ENCODE measurements around the gene GSK3A. TPM values are rescaled to one million over a fixed set of nuclear protein-coding genes. Genes with fewer than 3 reads are reported as not detected.

Gene GSK3A
- total RNA-seq, 1 experiment from 2014 or later, result 44.6 TPM

DNA sequence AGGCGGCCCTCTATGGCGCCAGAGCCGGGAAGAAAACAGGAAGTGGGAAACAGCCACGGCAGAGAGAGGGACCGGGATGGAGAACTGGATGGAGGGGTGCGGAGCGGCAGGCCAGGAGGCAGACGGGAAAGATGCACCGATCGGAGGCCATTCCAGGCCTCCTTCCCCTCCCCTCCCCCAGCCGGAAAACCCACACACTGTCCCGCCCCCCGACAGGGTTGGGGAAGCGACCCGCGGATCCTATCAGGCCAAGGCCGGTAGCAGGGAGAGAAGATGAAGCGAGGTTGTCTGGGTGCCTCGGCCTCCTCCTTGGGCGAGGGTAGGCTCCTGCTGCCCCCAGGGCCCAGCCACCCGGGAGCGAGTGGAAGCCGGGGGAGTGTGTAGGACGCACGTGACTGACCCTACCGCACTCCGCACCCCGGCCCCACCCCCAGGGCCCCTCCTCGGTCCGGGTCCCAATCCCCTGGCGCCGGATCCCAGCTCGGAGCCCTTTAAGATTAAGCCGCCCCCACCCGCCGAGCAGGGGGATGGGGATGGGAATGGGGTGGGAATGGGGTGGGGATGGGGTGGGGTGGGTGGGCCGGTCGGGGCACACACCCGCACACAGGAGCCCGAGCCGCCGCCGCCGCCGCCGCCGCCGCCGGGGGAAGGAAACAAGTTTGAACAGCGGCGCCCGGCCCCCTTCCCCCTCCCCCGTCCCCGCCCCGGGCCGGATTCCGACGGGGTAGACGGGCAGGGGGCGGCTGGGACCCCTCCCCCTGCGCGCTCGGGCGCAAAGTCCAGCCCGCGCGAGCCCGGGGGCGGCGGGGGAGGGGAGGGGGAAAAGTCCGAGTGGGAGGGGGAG lies 11.1 kb upstream of the GSK3A start:
- Histone ChIP-seq H2AFZ (peak overlapping the region; percentile 72), H3K36me3 (ENCODE audit: low read depth) (no peaks in the 10 kb centered on the region), H4K20me1 (ENCODE audit: insufficient read depth) (peaks cover 14% of the 10 kb centered on the region; the same call in 1 of the 2 replicates), H3K4me3 (peak overlapping the region; percentile 98), H3F3A (ENCODE audit: insufficient read depth, low read depth) (peaks cover 13% of the 10 kb centered on the region), H3K27me3 (ENCODE audit: insufficient read depth, low read depth) (no peaks in the 10 kb centered on the region), H3K79me2 (ENCODE audit: low read depth) (peaks cover 35% of the 10 kb centered on the region), H3K4me2 (peak overlapping the region; percentile 95), H3K4me1 (replicated peaks; ENCODE audit: insufficient read depth) (peaks cover 13% of the 10 kb centered on the region), H3K27ac (0 out of 2 replicates have a peak overlapping the region, but pooled peaks have one; percentile 13), H3K9me2 (ENCODE audit: insufficient read depth) (no peaks in the 10 kb centered on the region), H3K9me3 (ENCODE audit: insufficient read depth, low read depth) (no peaks in the 10 kb centered on the region)
- CTCF ChIA-PET, result no interaction called here
- DNase-seq, result peak; percentile 38 to 64
- TF ChIP-seq, protein P1, sequence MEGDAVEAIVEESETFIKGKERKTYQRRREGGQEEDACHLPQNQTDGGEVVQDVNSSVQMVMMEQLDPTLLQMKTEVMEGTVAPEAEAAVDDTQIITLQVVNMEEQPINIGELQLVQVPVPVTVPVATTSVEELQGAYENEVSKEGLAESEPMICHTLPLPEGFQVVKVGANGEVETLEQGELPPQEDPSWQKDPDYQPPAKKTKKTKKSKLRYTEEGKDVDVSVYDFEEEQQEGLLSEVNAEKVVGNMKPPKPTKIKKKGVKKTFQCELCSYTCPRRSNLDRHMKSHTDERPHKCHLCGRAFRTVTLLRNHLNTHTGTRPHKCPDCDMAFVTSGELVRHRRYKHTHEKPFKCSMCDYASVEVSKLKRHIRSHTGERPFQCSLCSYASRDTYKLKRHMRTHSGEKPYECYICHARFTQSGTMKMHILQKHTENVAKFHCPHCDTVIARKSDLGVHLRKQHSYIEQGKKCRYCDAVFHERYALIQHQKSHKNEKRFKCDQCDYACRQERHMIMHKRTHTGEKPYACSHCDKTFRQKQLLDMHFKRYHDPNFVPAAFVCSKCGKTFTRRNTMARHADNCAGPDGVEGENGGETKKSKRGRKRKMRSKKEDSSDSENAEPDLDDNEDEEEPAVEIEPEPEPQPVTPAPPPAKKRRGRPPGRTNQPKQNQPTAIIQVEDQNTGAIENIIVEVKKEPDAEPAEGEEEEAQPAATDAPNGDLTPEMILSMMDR (conservative IDR thresholded peaks at IDR 0.05), result no peak
- TF ChIP-seq EZH2 (IDR thresholded peaks at IDR 0.05; ENCODE audit: low read depth), result no peak
- intact Hi-C loops (cut with micrococcal nuclease; ENCODE audit: unreplicated experiment), result loop anchor here (1.0 kb wide), 1 partner anchor 9 kb away; no protein-coding TSS in a partner anchor
- no TSS peak for BruUV-seq (replicated peaks)
- POLR2A ChIA-PET (ENCODE audit: unreplicated experiment), result no interaction called here

DNA sequence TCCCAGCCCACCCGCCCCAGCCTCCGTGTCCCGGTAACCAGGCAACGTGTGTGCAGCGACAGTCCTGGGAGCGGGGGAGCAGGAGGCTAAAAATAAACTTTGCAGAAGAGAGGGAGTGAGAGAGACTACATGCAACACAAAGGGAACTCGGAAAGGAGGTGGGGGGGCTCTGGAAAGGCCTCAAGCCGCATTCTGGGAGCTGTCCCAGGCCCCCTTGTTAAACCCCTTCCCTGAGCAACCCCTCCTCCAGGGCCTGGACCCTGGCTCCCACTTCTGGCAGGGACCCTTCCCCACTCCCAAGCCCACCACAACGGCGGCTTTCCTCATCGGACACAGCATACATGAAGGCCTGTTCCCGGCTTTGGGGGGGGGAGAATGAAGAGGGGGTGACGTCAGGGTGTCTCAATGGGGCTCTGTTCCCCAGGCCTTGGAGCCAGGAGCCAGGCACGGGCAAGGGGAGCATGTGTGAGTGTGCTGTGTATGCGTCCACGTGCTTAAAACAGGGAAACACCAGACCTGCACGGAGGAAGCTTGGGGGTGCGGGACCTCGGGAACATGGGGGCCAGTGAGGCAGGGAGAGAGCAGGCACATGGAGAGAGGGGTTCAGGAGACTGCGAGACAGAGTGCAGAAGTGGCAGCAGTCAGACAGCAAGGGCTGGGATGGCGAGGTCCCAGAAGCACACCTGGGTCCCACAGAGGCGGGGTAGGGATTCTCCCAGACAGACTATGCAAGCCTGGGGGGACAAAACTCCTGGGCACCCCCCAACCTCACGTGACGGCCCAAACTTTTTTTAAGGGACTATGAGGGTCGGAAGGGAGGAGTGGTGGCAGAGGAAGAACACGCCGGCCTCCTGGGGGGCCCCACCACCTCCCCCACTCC lies 10.2 kb upstream of the GSK3A start:
- H3F3A ChIP-seq (ENCODE audit: insufficient read depth, low read depth), result peaks cover 13% of the 10 kb centered on the region
- DNase-seq, result no peak
- H2AFZ ChIP-seq, result peak overlapping the region; percentile 70
- no peaks in the 10 kb centered on the region for H3K27me3 ChIP-seq (ENCODE audit: insufficient read depth, low read depth)
- ChIA-PET POLR2A (ENCODE audit: unreplicated experiment) (no interaction called here), CTCF (no interaction called here)
- H3K4me3 ChIP-seq, result peak overlapping the region; percentile 83
- no peaks in the 10 kb centered on the region for H3K9me2 ChIP-seq (ENCODE audit: insufficient read depth)
- peak overlapping the region; percentile 81 for H3K4me2 ChIP-seq
- no peak for TF ChIP-seq EZH2 (IDR thresholded peaks at IDR 0.05; ENCODE audit: low read depth)
- H4K20me1 ChIP-seq (ENCODE audit: insufficient read depth), result peaks cover 14% of the 10 kb centered on the region; the same call in 1 of the 2 replicates
- H3K36me3 ChIP-seq (ENCODE audit: low read depth), result no peaks in the 10 kb centered on the region
- BruUV-seq (replicated peaks), result TSS peak; percentile 43
- H3K79me2 ChIP-seq (ENCODE audit: low read depth), result peaks cover 35% of the 10 kb centered on the region
- intact Hi-C loops (cut with micrococcal nuclease; ENCODE audit: unreplicated experiment), result loop anchor here (1.0 kb wide), 1 partner anchor 8 kb away; no protein-coding TSS in a partner anchor
- H3K27ac ChIP-seq, result no peak overlapping the region
- no peaks in the 10 kb centered on the region for H3K9me3 ChIP-seq (ENCODE audit: insufficient read depth, low read depth)
- H3K4me1 ChIP-seq (replicated peaks; ENCODE audit: insufficient read depth), result peaks cover 6% of the 10 kb centered on the region

DNA sequence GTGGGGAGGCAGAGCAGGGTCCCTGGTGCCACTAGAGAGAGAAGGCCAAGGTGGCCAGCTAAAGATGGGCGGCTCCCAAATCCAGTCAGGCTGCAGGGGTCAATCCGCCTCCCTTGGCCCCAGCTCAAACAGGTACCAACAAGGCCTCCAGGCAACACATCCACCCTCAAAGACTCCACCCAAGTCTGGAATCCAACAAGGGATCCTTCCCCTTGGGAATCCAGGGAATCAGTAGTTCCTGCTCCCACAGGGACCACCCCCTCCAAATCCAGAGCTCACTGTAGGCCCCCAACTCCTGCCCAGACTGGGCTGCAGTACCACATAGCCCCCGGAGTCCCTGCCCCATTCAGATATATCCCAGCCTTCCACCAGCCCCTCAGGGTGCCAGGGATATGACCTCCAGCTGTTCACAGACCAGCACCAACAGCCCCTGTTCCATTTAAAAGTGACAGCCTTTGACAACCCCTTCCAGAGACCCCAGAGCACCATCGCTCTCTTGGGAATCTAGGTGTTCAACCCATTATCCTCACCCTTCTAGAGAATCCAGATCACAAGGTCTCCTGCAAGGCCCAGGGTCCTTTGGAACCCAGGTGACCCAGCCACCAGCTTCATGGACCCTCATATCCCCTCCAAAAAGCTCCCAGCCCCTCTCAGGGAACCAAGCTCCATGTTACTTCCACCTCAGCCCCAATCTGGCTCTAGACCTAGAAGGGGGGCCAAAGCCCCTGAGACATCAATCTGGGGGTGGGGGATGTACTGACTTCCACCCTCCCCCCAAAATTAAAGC lies 9.4 kb upstream of the GSK3A start:
- ChIA-PET POLR2A (ENCODE audit: unreplicated experiment) (interaction anchor here (0.7 kb wide), 1 partner anchor 22 kb away, joined by 4 read pairs; no protein-coding TSS in a partner anchor), CTCF (no interaction called here)
- Histone ChIP-seq H3K27ac (no peak overlapping the region), H3F3A (ENCODE audit: insufficient read depth, low read depth) (peaks cover 15% of the 10 kb centered on the region), H3K4me1 (replicated peaks; ENCODE audit: insufficient read depth) (peaks cover 6% of the 10 kb centered on the region), H3K27me3 (ENCODE audit: insufficient read depth, low read depth) (no peaks in the 10 kb centered on the region), H3K4me3 (no peak overlapping the region), H3K9me2 (ENCODE audit: insufficient read depth) (no peaks in the 10 kb centered on the region), H2AFZ (no peak overlapping the region), H4K20me1 (ENCODE audit: insufficient read depth) (peaks cover 14% of the 10 kb centered on the region; the same call in 1 of the 2 replicates), H3K36me3 (ENCODE audit: low read depth) (no peaks in the 10 kb centered on the region), H3K4me2 (peak overlapping the region; percentile 23; the same call in 1 of the 2 replicates), H3K9me3 (ENCODE audit: insufficient read depth, low read depth) (no peaks in the 10 kb centered on the region), H3K79me2 (ENCODE audit: low read depth) (peaks cover 35% of the 10 kb centered on the region)
- BruUV-seq (replicated peaks), result no TSS peak
- intact Hi-C loops (cut with micrococcal nuclease; ENCODE audit: unreplicated experiment), result no loop called here
- no peak for TF ChIP-seq EZH2 (IDR thresholded peaks at IDR 0.05; ENCODE audit: low read depth)
- TF ChIP-seq, protein P1 (conservative IDR thresholded peaks at IDR 0.05), result no peak
- DNase-seq, result no peak
